NB4 (cell line): ENCODE measurements around the gene ATXN7L3.

ENCODE experiments used
- DNase-seq: peaks from one replicate; pipeline ENCODE4 v3.0.0; 2010; ENCODE audit warnings: low read depth
- H3K4me3 ChIP-seq: one replicate; pipeline ENCODE4 v1.5.1; 2011; ENCODE audit warnings: mild to moderate bottlenecking, low read depth, low read length, moderate library complexity
- MYC ChIP-seq: IDR thresholded peaks from 2 replicates; pipeline ENCODE4 v1.6.1; 2011; ENCODE audit warnings: low read depth, low read length
- POLR2A ChIP-seq: IDR thresholded peaks from 2 replicates; pipeline ENCODE4 v1.6.1; 2011; ENCODE audit warnings: mild to moderate bottlenecking; ENCODE audit not compliant: insufficient read length; ENCODE audit errors: extremely low read depth
- TF ChIP-seq, protein P1 (sequence below): IDR thresholded peaks from one replicate; pipeline ENCODE4 v1.5.1; 2012; ENCODE audit warnings: low read depth, low read length
- TF ChIP-seq, protein P2 (sequence below): IDR thresholded peaks from 2 replicates; pipeline ENCODE4 v1.6.1; 2011; ENCODE audit warnings: low read depth, low read length

The ATXN7L3 gene

DNA sequence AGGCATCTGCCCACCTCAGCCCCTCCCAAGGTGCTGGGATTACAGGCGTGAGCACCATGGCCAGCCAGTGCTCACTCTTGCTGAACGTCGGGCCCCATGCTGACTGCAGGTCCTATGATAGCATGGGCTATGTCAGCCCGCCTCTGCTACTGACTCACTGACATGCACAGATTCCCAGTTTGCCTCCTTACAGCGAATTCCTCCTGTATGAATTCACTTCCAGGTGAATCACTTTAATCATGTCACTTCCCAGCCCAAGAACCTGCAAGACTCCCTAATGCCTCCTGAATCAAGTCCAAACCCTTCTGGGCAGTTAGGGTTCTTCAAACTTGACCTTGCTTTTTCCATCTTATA is 35.9 kb upstream of the ATXN7L3 start:
- DNase-seq = no peak
- TF ChIP-seq MYC = no peak
- no peak overlapping the region for H3K4me3 ChIP-seq

DNA sequence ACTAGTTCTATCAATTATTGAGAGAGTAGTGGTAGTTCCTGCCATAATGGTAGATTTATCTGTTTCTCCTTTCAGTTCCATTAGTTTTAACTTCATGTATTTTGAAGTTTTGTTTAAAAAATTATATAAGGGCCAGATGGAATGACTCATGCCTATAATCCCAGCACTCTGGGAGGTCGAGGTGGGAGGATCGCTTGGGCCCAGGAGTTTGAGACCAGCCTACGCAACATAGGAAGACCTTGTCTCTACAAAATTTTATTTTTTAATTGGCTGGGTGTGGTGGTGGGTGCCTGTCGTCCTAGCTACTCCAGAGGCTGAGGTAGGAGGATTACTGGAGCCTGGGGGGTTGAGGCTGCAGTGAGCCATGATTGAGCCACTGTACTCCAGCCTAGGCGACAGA is 33.9 kb upstream of the ATXN7L3 start:
- no peak for DNase-seq
- TF ChIP-seq, protein P1, sequence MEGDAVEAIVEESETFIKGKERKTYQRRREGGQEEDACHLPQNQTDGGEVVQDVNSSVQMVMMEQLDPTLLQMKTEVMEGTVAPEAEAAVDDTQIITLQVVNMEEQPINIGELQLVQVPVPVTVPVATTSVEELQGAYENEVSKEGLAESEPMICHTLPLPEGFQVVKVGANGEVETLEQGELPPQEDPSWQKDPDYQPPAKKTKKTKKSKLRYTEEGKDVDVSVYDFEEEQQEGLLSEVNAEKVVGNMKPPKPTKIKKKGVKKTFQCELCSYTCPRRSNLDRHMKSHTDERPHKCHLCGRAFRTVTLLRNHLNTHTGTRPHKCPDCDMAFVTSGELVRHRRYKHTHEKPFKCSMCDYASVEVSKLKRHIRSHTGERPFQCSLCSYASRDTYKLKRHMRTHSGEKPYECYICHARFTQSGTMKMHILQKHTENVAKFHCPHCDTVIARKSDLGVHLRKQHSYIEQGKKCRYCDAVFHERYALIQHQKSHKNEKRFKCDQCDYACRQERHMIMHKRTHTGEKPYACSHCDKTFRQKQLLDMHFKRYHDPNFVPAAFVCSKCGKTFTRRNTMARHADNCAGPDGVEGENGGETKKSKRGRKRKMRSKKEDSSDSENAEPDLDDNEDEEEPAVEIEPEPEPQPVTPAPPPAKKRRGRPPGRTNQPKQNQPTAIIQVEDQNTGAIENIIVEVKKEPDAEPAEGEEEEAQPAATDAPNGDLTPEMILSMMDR = no peak
- no peak for TF ChIP-seq MYC
- TF ChIP-seq, protein P2, sequence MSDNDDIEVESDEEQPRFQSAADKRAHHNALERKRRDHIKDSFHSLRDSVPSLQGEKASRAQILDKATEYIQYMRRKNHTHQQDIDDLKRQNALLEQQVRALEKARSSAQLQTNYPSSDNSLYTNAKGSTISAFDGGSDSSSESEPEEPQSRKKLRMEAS = no peak
- no peak for TF ChIP-seq POLR2A
- H3K4me3 ChIP-seq = no peak overlapping the region

DNA sequence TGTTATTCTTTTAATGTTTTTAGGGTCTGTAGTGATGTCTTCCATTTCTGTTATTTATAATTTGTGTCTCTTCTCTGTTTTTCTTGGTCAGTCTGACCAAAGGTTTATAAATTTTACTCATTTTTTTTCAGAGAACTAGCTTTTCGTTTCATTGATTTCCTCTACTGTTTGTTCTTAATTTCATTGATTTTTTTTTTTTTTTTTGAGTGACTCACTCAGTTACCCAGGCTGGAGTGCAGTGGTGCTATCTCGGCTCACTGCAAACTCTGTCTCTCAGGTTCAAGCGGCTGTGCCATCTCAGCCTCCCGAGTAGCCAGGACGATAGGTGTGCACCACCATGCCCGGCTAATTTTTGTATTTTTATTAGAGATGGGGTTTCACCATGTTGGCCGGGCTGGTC is 32.4 kb upstream of the ATXN7L3 start:
- H3K4me3 ChIP-seq = no peak overlapping the region
- no peak for DNase-seq
- TF ChIP-seq POLR2A = no peak
- TF ChIP-seq MYC = no peak
- TF ChIP-seq, protein P2 = no peak
- TF ChIP-seq, protein P1 = no peak

DNA sequence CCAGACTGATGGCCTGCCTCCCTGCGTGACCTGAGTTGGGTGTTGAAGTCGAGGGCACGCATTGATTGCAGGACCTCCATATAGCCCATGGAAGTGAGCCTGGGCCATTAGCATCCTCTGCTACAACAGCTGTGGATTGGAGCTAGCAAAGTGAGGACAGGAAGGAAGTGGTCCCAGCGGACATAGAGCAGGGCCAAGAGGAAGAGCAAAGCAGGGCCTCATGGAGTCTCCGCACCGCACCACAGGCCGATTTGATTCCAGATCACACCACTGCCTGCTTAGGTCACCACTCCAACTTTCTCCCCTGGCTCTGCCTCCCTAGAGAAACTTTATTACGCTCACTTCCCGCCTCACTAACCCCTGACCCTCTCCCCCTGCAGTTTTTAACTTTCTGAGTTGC is 30.5 kb upstream of the ATXN7L3 start:
- TF ChIP-seq POLR2A (no peak), MYC (no peak)
- TF ChIP-seq, protein P1 = no peak
- TF ChIP-seq, protein P2 = no peak
- H3K4me3 ChIP-seq = no peak overlapping the region
- DNase-seq = no peak

DNA sequence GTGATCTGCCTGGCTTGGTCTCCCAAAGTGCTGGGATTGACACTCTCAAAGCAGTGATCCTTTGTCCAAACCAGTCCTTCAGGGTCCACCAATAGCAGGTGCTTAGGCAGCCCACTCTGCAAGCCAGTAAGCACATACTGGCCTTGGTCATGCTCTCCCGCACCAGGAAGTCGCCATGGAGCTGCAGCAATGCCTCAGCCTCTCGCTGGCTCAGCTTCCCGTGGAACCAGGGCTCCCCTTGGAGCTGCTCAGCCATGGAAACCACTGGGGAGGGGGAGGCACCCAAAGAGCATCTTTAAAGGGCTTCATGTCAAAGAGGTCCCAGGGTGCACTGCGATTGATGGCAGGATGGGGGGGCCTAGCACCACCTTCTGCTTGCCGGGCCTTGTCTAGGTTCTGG is 29.4 kb upstream of the ATXN7L3 start:
- no peak for TF ChIP-seq POLR2A
- TF ChIP-seq, protein P1 = no peak
- TF ChIP-seq, protein P2 = no peak
- TF ChIP-seq MYC = no peak
- no peak overlapping the region for H3K4me3 ChIP-seq
- DNase-seq = no peak

DNA sequence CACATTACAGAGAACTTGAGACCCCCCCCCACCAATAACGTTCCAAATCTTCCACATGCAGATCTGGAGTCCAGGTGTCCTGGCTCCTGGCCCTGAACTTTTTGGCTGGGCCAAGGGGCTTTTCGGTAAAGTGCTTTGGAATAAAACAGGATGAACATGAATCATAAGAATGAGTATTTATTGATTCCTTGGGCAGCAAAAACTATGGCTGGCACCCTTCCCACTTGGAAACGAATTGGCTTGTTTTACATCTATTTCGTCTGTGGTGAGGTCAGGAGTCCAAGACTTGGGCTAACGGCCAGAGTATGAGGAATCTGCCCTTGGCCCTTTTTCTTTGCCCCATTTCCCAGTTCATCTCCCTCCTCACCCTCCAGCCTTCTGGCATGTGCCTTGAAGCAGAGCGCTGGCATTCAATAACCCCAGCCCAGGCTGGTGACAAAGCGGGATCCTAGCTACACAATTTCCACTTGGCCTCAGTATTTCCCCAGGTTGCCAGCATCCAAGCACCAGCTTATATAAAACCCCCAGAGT is 23.9 kb upstream of the ATXN7L3 start:
- TF ChIP-seq POLR2A (no peak), MYC (no peak)
- TF ChIP-seq, protein P1 = no peak
- TF ChIP-seq, protein P2 = no peak
- H3K4me3 ChIP-seq = no peak overlapping the region
- DNase-seq = no peak
